IgD-negative memory B cell (primary cell): ENCODE measurements around the gene TNFRSF4. TPM values are rescaled to one million over a fixed set of nuclear protein-coding genes. Genes with fewer than 3 reads are reported as not detected.

ENCODE experiments used
- H3K27ac Mint-ChIP-seq, 3 donors: one replicate each; pipeline ENCODE4 v1.8.0; 2020 to 2022; ENCODE audit warnings: mild to moderate bottlenecking in 3 of 3, mixed read lengths in 3 of 3, moderate library complexity in 1 of 3
- H3K27me3 Mint-ChIP-seq: one replicate; pipeline ENCODE4 v1.8.0; 2021; ENCODE audit warnings: mixed read lengths
- H3K36me3 Mint-ChIP-seq: one replicate; pipeline ENCODE4 v1.8.0; 2020; ENCODE audit warnings: mild to moderate bottlenecking, mixed read lengths
- H3K4me1 Mint-ChIP-seq, 3 donors: one replicate each; pipeline ENCODE4 v1.8.0; 2020 to 2022; ENCODE audit warnings: mixed read lengths in 3 of 3, mild to moderate bottlenecking in 1 of 3
- H3K4me3 Mint-ChIP-seq, 4 donors: one replicate each; pipeline ENCODE4 v1.8.0; 2020 to 2022; ENCODE audit warnings: mild to moderate bottlenecking in 4 of 4, mixed read lengths in 4 of 4, moderate library complexity in 3 of 4
- H3K9me3 Mint-ChIP-seq, 3 donors: one replicate each; pipeline ENCODE4 v1.8.0; 2020 to 2021; ENCODE audit warnings: mixed read lengths in 3 of 3, mild to moderate bottlenecking in 1 of 3
- polyA plus RNA-seq: library from polyadenylated mRNA; unstranded; fragments of 300-500 nt; fragmentation: Illumina TruSeq; gene quantifications from one replicate; pipeline ENCODE4 v1.2.3, GENCODE V29; 2021

Gene TNFRSF4
- polyA plus RNA-seq, 1 donor from 2014 or later: not detected

DNA sequence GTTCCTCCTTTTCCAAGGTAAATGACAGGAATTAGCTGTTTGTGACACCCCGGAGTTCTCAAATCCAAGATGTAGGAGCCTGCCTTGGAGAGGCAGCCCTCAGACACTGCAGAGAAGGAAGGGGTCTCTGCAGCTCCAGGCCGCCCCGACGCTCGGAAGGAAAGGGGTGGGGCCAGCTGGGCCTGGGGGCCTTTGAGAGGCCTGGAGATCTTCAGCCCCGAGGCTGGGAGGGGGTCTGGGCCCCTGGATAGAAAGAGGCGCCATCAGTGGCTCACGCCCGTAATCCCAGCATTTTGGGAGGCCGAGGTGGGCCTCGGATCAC lies 6.4 kb downstream of the TNFRSF4 start:
- H3K4me1 Mint-ChIP-seq: peaks cover 0 to 10% (median 7%) of the 10 kb centered on the region in 3 donors
- H3K27ac Mint-ChIP-seq: peak overlapping the region in 2 of 3 donors; percentile 15 to 83
- no peaks in the 10 kb centered on the region for H3K36me3 Mint-ChIP-seq
- H3K9me3 Mint-ChIP-seq: peaks cover 0 to 2% (median 0%) of the 10 kb centered on the region in 3 donors
- H3K4me3 Mint-ChIP-seq: peak overlapping the region in 3 of 4 donors; percentile 7 to 92 (median 85)
- H3K27me3 Mint-ChIP-seq: peaks cover 21% of the 10 kb centered on the region

DNA sequence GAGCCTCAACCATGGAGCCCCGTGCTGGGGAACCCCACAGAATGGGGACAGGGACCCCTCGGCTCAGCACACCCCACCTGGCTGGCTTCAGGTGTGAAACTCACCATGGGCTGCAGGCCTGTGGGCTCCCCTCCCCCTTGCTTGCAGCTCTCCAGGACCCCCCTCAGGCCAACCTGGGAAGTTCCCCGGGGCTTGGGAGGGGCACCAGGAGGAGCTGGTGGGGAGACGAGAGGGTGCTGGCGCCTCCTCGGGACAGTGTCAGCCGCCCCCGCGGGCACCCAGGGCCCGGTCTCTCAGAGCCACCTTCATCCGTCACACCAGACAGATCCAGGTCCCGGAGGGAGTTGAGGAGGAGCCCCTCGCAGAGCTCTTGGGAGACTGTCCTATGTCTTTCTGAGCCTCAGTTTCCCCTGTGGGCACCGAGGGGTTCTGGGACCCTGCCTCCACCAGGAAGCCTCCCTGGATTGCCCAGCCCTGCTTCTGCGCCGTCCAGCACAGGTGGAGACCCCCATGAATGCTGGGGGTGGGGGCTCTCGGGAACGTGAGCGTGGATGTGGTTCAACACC lies 6.9 kb downstream of the TNFRSF4 start:
- Mint-ChIP-seq H3K36me3 (no peaks in the 10 kb centered on the region), H3K4me1 (peaks cover 0 to 10% (median 7%) of the 10 kb centered on the region in 3 donors), H3K27ac (peak overlapping the region in 2 of 3 donors; percentile 15 to 16), H3K27me3 (peaks cover 21% of the 10 kb centered on the region), H3K4me3 (peak overlapping the region; percentile 64 to 92 (median 82)), H3K9me3 (peaks cover 0 to 2% (median 0%) of the 10 kb centered on the region in 3 donors)

DNA sequence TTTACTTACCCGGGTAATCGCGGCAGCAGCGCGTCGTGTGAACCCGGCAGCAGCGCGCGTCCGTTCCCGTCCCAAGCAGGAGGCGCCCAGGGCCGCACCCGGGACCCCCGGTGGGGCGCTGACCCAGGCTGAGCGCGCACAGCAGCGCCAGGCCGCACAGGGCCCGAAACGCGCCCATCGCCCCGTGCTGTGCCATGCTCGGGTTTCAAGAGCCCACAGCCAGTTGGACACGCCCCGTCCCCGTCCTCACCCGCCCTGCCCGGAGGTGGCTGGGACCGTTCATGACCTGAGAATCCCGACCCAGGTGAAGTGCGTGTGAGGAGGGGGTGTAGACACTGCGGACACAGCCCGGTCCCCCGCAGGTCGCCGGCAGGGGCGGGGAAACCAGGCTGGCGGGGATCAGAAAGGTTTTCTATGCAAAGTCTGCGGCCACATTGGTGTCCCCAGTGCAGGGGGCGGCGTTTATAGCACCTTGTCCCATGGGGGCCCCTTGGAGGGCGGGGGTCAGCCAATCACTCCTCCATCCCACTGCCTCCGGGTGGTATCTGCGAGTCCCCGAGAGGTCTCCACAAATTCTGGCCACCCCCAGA lies 7.5 kb downstream of the TNFRSF4 start, which contains the start of gene TNFRSF18:
Gene TNFRSF18 (minus strand): TSS at position 217 of the 590 bp plus-strand sequence. CDS start 21 bp downstream, at position 196.
- Mint-ChIP-seq H3K27ac (peak within 1 kb of the TSS in 2 of 3 donors; percentile 15 to 16), H3K36me3 (no peaks in the 10 kb centered on the region), H3K27me3 (peaks cover 21% of the 10 kb centered on the region), H3K4me1 (peaks cover 0 to 10% (median 7%) of the 10 kb centered on the region in 3 donors), H3K4me3 (peak within 1 kb of the TSS; percentile 64 to 92 (median 82)), H3K9me3 (peaks cover 0 to 2% (median 0%) of the 10 kb centered on the region in 3 donors)

DNA sequence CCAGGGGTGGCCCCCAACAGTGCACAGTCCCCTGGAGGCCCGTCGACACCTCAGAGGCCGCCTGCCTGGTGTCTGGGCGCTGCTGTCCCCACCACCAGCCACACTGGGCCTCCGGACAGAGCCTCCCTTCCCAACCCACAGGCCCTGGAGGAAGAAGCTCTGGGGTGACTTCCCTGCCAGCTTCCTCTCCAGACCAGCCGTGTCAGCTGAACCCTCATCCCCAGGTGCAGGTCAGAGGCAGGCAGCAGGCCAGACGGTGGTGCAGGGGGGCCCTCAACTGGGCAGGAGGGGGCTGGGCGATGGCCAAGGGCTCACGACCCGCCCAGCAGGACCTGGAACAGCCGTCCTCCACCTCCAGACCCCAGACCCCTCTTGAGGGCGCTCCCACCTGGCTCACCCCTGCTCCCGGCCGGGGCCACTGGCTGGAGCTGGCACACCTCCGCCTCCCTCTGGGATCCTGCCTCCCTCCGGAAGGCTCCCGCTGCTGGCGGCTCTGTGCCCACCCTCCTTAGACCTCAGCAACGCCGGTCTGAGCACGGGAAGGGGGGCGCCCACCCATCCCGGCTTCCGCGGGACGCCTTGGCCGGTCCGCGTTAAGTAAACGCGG lies 8.1 kb downstream of the TNFRSF4 start:
- Mint-ChIP-seq H3K27me3 (peaks cover 18% of the 10 kb centered on the region), H3K36me3 (no peaks in the 10 kb centered on the region), H3K4me1 (peaks cover 0 to 10% (median 7%) of the 10 kb centered on the region in 3 donors), H3K4me3 (peak overlapping the region in 3 of 4 donors; percentile 37 to 92 (median 73)), H3K9me3 (peaks cover 0 to 2% (median 0%) of the 10 kb centered on the region in 3 donors), H3K27ac (no peak overlapping the region)

DNA sequence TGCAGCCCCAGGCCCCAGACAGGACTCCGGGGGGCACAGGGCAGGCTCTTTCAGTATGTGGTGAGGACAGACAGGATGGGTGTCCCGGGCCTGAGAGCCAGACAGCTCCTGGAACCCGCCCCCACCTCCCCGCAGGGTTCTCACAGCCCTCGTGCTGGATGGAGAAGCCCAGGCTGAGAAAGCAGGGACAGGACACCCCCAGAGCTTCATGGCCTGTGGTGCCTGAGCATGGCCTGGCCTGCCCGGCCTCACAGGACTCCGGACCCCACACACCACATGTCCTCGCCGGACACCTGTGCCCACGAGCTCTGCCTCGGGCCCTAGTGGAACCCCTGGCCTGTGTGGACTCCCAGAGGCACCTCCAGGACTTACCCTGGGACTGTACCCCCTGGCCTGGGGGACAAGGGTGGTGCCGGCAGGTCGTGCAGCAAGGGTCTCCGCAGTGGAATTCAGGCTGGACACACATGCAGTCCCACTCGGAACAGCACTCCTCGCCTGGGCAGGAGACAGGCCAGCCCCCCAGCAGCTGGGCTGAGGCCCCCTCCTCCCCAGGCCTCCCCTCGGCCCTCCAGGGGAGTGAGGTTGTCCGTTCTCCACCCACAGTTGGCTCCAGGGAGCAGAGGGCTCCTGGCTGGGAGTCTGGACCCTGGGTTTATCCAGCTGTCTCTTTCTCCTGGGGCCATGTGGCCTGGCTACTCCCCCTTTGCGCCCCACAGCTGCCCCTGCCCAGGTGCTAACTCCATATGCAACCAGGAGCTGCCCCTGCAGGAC lies 8.8 kb downstream of the TNFRSF4 start:
- Mint-ChIP-seq H3K4me1 (peaks cover 0 to 11% (median 7%) of the 10 kb centered on the region in 3 donors), H3K9me3 (peaks cover 0 to 2% (median 0%) of the 10 kb centered on the region in 3 donors), H3K27ac (peak overlapping the region in 1 of 3 donors; percentile 13), H3K4me3 (peak overlapping the region in 2 of 4 donors; percentile 4 to 12), H3K36me3 (no peaks in the 10 kb centered on the region), H3K27me3 (peaks cover 14% of the 10 kb centered on the region)

DNA sequence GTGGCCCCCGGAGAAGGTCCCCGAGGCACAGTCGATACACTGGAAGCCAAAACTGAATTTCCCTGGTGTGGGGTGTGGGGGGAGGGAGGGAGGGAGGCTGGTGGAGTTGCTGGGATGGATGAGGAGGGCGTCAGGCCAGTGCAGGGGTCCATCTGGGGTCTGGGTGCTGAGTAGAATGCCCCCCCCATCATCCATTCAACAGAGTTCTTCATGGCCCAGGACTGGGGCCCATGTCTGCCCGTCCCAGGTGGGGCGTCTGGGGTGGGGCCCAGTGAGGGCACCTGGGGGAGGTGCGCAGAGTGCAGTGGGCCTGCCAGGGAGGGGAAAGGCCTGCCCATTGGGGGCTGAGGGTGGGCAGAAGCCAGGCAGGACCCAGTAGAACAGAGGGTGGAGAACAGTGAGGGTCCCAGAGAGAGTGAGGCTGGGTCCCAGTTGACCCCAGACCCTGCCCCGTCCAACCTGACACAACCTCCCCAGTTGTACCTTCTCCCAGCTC lies 9.5 kb downstream of the TNFRSF4 start:
- Mint-ChIP-seq H3K9me3 (peaks cover 0 to 2% (median 0%) of the 10 kb centered on the region in 3 donors), H3K4me3 (peak overlapping the region in 1 of 4 donors; percentile 51), H3K27me3 (peaks cover 7% of the 10 kb centered on the region), H3K4me1 (peaks cover 0 to 11% (median 7%) of the 10 kb centered on the region in 3 donors), H3K27ac (peak overlapping the region in 1 of 3 donors; percentile 13), H3K36me3 (no peaks in the 10 kb centered on the region)

DNA sequence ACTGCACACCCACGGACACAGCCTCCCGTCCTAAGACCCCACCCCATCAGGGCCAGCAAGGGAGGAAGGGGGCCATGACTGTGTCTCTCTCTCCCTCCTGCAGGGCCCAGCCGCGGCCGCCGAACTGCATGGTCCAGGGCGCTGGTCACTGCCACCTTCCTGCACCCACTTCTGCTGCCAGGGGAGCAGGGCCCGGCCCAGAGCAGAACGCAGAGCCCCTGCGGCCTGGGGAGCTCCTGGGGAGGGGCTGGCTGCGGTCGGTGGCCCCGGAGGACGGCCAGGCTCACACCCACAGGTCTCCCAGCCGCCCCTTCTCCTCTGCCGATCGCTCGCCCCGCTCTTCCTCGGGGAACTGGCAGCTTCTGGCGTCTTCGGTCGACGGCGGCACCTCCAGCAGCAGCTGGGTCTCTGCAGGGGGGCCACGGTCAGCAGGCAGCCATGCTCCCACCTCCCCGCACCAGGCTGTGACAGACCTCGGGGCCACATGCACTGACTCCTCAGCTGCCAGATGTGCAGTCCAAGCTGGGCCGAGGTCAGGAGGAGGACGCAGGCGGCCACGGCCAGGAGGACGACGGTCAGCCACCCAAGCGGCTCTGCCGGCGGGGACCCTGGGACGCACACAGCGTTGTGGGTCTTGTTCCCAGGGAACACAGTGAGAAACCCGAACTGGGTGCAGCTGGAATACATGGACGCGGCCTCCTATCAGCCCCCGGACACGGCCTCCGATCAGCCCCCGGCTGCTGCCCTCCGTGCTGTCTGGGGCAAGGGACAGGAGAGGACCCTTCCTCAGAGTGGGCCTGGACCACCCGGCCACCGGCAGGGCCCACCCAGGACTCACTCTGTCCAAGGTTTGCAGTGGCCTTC lies 10.2 kb downstream of the TNFRSF4 start:
- Mint-ChIP-seq H3K4me3 (peak overlapping the region in 1 of 4 donors; percentile 55), H3K9me3 (peaks cover 0 to 2% (median 0%) of the 10 kb centered on the region in 3 donors), H3K27me3 (peaks cover 5% of the 10 kb centered on the region), H3K27ac (no peak overlapping the region), H3K4me1 (peaks cover 0 to 9% (median 5%) of the 10 kb centered on the region in 3 donors), H3K36me3 (no peaks in the 10 kb centered on the region)

DNA sequence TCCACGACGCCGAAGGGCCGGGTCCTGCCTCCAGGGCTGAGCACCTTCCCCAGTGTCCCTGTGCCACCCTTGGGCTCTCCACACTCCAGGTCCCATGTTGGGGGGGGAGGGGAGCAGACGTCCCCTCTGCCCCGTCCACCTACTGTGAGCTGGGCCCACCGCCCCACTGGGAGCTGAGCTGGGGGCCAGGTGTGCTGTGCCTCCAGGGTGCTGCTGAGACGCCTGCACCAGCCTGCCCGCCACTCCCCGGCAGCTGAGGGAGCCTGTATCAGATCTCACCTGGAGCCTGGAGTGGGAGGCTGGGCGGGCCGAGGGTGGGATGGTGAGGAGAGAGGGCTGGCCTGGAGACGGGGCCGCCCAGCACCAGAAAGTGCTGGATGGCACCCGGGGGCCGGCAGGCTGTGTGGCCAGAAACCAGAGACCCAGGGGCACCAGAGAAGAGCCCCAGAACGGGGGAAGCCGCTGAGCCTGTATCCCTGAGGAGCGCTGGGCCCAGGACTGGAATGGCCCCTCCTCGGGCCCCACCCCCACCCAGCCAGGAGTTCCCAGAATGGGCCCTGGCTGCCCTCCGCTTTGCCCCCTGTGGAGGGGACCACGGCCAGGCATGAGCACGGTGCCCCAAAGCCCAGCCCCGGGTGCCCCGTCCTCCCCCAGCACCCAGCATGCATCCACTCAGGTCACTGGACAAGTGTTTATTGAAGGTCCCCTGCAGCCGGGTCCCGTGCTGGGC lies 11.0 kb downstream of the TNFRSF4 start:
- Mint-ChIP-seq H3K4me3 (no peak overlapping the region), H3K27ac (no peak overlapping the region), H3K9me3 (no peaks in the 10 kb centered on the region), H3K4me1 (peaks cover 0 to 5% (median 2%) of the 10 kb centered on the region in 3 donors), H3K36me3 (no peaks in the 10 kb centered on the region), H3K27me3 (peaks cover 2% of the 10 kb centered on the region)

DNA sequence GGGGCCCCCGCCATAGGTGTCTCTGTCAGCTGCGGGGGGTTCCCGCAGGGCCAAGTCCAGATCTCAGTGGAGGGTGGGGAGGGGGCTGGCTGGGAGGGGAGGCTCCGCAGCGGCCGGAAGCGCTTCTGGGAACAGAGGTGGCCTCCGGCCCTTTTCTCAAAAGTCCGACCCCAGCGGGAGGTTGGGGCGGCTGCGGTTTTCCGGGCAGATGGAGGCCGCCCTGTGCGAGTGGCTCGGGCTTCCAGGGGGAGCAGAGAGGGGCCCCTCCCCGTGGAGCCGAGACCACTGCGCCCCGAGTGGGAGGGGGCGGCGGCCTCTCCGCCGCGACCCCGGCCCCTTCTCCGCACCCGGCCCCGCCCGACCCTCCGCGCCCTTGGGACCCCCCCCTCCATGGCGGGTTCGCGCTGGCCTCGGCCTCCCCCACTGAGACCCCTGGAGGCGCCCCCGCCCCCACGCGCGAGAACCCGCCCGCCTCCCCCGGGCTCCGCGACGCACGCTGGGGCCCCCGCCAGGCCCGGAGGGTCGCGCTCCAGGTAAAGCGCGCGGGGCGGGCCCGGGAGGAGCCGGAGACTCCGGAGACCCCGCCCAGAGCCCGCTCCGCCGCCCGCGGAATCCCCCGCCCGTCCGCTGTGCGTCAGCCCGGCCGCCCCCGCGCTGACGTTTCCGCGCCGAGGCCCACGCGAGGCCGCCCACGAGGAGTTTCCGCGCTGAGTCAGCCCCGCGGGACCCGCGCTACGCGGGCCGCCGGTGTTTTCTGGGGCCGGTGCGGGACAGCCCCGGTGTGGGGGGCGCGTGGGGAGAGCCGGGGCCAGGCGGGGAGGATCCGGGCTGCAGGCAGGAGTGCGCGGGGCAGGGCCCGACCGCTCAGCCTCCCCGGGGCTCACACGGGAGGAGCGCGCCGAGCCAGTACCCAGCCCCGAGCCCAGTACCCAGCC lies 12.8 kb downstream of the TNFRSF4 start:
- H3K36me3 Mint-ChIP-seq: no peaks in the 10 kb centered on the region
- no peak overlapping the region for H3K27ac Mint-ChIP-seq
- H3K9me3 Mint-ChIP-seq: no peaks in the 10 kb centered on the region
- H3K4me1 Mint-ChIP-seq: peaks cover 0 to 1% (median 0%) of the 10 kb centered on the region in 3 donors
- no peak overlapping the region for H3K4me3 Mint-ChIP-seq
- no peaks in the 10 kb centered on the region for H3K27me3 Mint-ChIP-seq

DNA sequence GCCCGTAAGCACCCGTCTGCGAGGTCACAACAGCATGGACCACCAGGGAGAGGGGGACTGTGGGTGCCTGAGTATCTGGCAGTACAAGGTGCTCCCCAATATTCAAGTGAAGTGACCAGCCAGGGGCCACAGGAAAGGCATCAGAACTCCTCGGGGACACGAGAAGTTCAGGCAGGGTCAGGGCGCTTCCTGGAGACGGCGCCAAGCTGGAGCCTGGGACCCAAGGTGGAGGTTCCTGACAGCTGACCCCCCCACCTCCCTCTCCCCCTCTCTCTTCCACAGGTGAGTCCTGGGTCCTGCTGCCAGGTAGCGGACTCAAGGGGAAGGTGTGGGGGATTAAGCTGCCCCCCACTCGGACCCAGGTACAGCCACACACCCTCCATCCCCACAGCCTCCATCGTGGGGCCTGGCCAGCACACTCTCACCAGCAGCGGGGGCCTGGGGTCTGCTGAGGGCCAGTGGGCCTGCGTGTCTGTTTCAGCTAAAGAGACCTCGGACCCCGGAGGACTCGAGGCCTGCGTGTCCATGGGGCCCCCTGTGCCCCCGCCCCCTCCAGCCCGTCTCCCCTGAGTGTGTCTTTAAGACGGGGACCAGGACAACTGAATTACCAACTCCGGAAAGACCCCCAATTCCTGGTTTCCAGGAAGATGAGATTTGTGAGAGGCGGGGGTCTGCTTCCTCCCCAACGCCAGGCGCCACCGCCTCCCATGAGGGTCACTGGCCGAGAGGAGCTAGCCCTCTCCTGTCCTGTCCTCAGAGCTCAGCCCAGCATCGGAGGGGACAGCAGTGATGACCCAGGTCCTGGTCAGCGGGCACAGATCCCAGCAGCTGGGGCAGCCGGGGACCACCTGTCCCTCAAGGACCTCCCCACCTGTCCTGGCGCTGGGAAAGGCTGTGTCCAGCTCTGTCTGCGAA lies 13.7 kb downstream of the TNFRSF4 start:
- Mint-ChIP-seq H3K36me3 (peaks cover under 1% of the 10 kb centered on the region), H3K4me3 (peak overlapping the region; percentile 23 to 60 (median 50)), H3K4me1 (peaks cover 0 to 1% (median 0%) of the 10 kb centered on the region in 3 donors), H3K27ac (peak overlapping the region in 1 of 3 donors; percentile 85), H3K27me3 (no peaks in the 10 kb centered on the region), H3K9me3 (peaks cover 0 to under 1% (median 0%) of the 10 kb centered on the region in 3 donors)

DNA sequence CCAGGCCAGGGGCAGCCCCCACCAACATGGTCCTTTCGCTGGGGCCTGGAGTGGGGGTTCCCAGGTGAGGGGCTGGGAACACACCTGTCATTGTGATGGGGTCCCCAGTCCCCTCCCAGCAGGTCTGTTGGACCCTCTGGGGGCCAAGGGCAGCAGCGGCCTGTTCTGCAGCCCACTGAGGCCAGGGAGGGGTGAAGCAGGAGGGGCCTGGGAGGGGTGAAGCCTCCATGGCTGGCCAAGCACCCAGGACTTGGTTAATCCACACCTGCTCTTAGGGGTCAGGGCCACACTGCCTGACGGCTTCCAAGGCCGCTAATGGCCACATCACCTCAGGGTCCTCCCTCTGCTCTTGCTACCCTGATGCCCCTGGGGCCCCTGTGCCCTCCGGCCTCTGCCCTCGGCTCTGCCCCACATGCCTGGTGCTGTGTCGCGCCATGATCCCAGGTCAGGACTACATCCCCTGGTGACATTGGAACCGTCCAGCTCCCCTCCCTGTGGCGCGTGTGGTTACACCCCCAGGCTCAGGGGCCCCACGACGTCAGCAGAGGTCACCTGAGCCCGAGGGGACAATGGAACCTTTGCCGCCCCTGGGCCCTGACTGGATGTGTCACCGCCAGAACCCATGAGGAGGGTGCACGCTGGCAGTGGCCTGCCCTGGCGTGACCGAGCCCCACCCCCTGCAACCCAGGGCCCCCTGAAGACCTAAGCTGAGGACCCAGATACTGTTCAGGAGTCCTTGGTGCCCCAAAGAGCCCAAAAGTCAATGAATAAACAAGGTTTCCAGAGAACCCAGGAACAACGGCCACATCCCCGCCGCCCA lies 14.6 kb downstream of the TNFRSF4 start:
- peak overlapping the region in 3 of 4 donors; percentile 23 to 48 (median 37) for H3K4me3 Mint-ChIP-seq
- H3K9me3 Mint-ChIP-seq: peaks cover 2 to 6% (median 4%) of the 10 kb centered on the region in 3 donors
- peaks cover 1% of the 10 kb centered on the region for H3K36me3 Mint-ChIP-seq
- H3K27me3 Mint-ChIP-seq: no peaks in the 10 kb centered on the region
- H3K27ac Mint-ChIP-seq: peak overlapping the region in 1 of 3 donors; percentile 85
- peaks cover 0 to 1% (median 0%) of the 10 kb centered on the region in 3 donors for H3K4me1 Mint-ChIP-seq
